Activated CD8-positive, alpha-beta memory T cell treated with anti-CD3 and anti-CD28 coated beads for 36 hours (primary cell): ENCODE data around the gene TCOF1. TPM values are rescaled to one million over a fixed set of nuclear protein-coding genes. Genes with fewer than 3 reads are reported as not detected.

Experiments
- CTCF ChIA-PET: fragments of 350-600 bp; sonication (Branson Sonifier 250); formaldehyde crosslinking; loops from one replicate; lab custom pipeline; 2021; ENCODE audit warnings: antibody characterized with exemption; lab: Charles Lee
- POLR2A ChIA-PET: fragments of 350-600 bp; sonication (Branson Sonifier 250); formaldehyde crosslinking; loops from one replicate; lab custom pipeline; 2021; ENCODE audit warnings: antibody characterized with exemption; lab: Charles Lee
- total RNA-seq, 2 experiments: library from RNA; stranded (reverse); gene quantifications; one replicate each; pipeline ENCODE4 v1.2.3, GENCODE V29; 2021

TCOF1 gene
- total RNA-seq, 2 experiments from 2014 or later, result 127 to 134 TPM

GRCh38 chr5:150397782-150398721 is 40.6 kb downstream of the TCOF1 start:
- ChIA-PET POLR2A (interaction anchor here (0.6 to 1.5 kb wide), 2 partner anchors 37 to 40 kb away, joined by 3 read pairs; no protein-coding TSS in a partner anchor), CTCF (interaction anchor here (1.1 to 4.1 kb wide), 3 partner anchors 34 to 48 kb away, joined by 3 to 25 read pairs (median 4); no protein-coding TSS in a partner anchor)

GRCh38 chr5:150398722-150399523 is 41.4 kb downstream of the TCOF1 start:
- POLR2A ChIA-PET, result interaction anchor here (0.6 to 1.5 kb wide), 3 partner anchors 13 to 41 kb away, joined by 3 to 4 read pairs (median 3); no protein-coding TSS in a partner anchor
- CTCF ChIA-PET, result interaction anchor here (0.6 to 4.1 kb wide), 5 partner anchors 19 to 86 kb away, joined by 3 to 25 read pairs (median 3); no protein-coding TSS in a partner anchor

- ChIA-PET CTCF (interaction anchor here (0.6 to 4.1 kb wide), 5 partner anchors 18 to 87 kb away, joined by 3 to 25 read pairs (median 3); no protein-coding TSS in a partner anchor), POLR2A (interaction anchor here (0.8 to 1.5 kb wide), 2 partner anchors 12 to 41 kb away, joined by 3 to 4 read pairs; no protein-coding TSS in a partner anchor)
These were observed 42.2 kb downstream of the TCOF1 start for GRCh38 chr5:150399524-150400211.

- ChIA-PET CTCF (interaction anchor here (1.0 to 4.1 kb wide), 3 partner anchors 9 to 50 kb away, joined by 3 to 25 read pairs (median 6); no protein-coding TSS in a partner anchor), POLR2A (interaction anchor here (0.8 kb wide), 1 partner anchor 10 kb away, joined by 3 read pairs; no protein-coding TSS in a partner anchor)
These were observed 43.0 kb downstream of the TCOF1 start for GRCh38 chr5:150400316-150401075.

GRCh38 chr5:150401076-150401375 is 43.5 kb downstream of the TCOF1 start:
- ChIA-PET CTCF (interaction anchor here (1.0 to 1.3 kb wide), 2 partner anchors 10 to 49 kb away, joined by 3 to 6 read pairs; no protein-coding TSS in a partner anchor), POLR2A (interaction anchor here (0.8 kb wide), 1 partner anchor 10 kb away, joined by 3 read pairs; no protein-coding TSS in a partner anchor)

- ChIA-PET POLR2A (no interaction called here), CTCF (interaction anchor here (1.0 to 1.3 kb wide), 2 partner anchors 11 to 48 kb away, joined by 3 to 6 read pairs; no protein-coding TSS in a partner anchor)
These were observed 44.1 kb downstream of the TCOF1 start for GRCh38 chr5:150401376-150402228.

GRCh38 chr5:150402229-150402773 is 44.8 kb downstream of the TCOF1 start:
- ChIA-PET POLR2A (no interaction called here), CTCF (no interaction called here)

- ChIA-PET POLR2A (no interaction called here), CTCF (no interaction called here)
These were observed 45.4 kb downstream of the TCOF1 start for GRCh38 chr5:150402901-150403342.

GRCh38 chr5:150404121-150404520 is 46.6 kb downstream of the TCOF1 start:
- ChIA-PET POLR2A (no interaction called here), CTCF (interaction anchor here (1.7 to 1.8 kb wide), 2 partner anchors 32 to 46 kb away, joined by 5 to 6 read pairs; partner anchors contain the start of gene RPS14)

GRCh38 chr5:150404535-150404934 is 47.0 kb downstream of the TCOF1 start:
- ChIA-PET CTCF (interaction anchor here (1.7 to 1.8 kb wide), 2 partner anchors 32 to 45 kb away, joined by 5 to 6 read pairs; partner anchors contain the start of gene RPS14), POLR2A (interaction anchor here (1.0 kb wide), 1 partner anchor 444 kb away, joined by 5 read pairs; no protein-coding TSS in a partner anchor)

GRCh38 chr5:150404941-150405816 is 47.7 kb downstream of the TCOF1 start:
- ChIA-PET CTCF (interaction anchor here (1.7 to 1.8 kb wide), 2 partner anchors 31 to 45 kb away, joined by 5 to 6 read pairs; partner anchors contain the start of gene RPS14), POLR2A (interaction anchor here (1.0 kb wide), 1 partner anchor 445 kb away, joined by 5 read pairs; no protein-coding TSS in a partner anchor)

- ChIA-PET POLR2A (no interaction called here), CTCF (no interaction called here)
These were observed 48.7 kb downstream of the TCOF1 start for GRCh38 chr5:150406103-150406722.

- POLR2A ChIA-PET, result no interaction called here
- CTCF ChIA-PET, result no interaction called here
These were observed 49.2 kb downstream of the TCOF1 start for GRCh38 chr5:150406723-150407095.

- ChIA-PET POLR2A (no interaction called here), CTCF (no interaction called here)
These were observed 49.7 kb downstream of the TCOF1 start for GRCh38 chr5:150407096-150407720.
